HEK293 (cell line): ENCODE data around the gene MYO9B.
A peak's percentile ranks its signal among the peaks of the same experiment; 100 is the strongest.

Experiments used
- CTCF ChIA-PET: fragments of 350-600 bp; formaldehyde crosslinking; extraction: SDS; loops from one replicate; lab custom pipeline; 2021; ENCODE audit warnings: antibody characterized with exemption; lab: Yijun Ruan, JAX
- POLR2A ChIA-PET: fragments of 300-600 bp; formaldehyde crosslinking; extraction: SDS; loops from one replicate; lab custom pipeline; 2020; ENCODE audit warnings: antibody characterized with exemption, inconsistent platforms; lab: Yijun Ruan, JAX
- H3K27ac ChIP-seq: fragments of 200-500 bp; sonication (Bioruptor generic); 2 replicates; pipeline ENCODE4 v1.5.1; 2014; ENCODE audit warnings: low read depth, low read length, control low read depth, inconsistent platforms; ENCODE audit errors: extremely low read depth
- H3K36me3 ChIP-seq, 2 experiments: fragments of 200-500 bp in 1 of 2; sonication (Bioruptor generic) in 1 of 2; 1 replicate in 1 of 2; 2 replicates in 1 of 2; pipeline ENCODE4 v1.5.1; 2014 to 2017; ENCODE audit warnings: inconsistent platforms in 2 of 2, low read length in 2 of 2; ENCODE audit not compliant: control insufficient read depth in 2 of 2, insufficient read depth in 1 of 2
- H3K4me1 ChIP-seq: fragments of 200-500 bp; sonication (Bioruptor generic); 2 replicates; pipeline ENCODE4 v1.5.1; 2014; ENCODE audit warnings: mild to moderate bottlenecking, low read length, inconsistent platforms; ENCODE audit not compliant: control insufficient read depth, insufficient read depth
- H3K4me3 ChIP-seq: 2 replicates; pipeline ENCODE4 v1.5.1; 2011; ENCODE audit warnings: low read depth, mild to moderate bottlenecking, control low read depth, low read length, moderate library complexity
- H3K9me3 ChIP-seq: fragments of 200-500 bp; sonication (Bioruptor generic); 2 replicates; pipeline ENCODE4 v1.5.1; 2014; ENCODE audit warnings: low read depth, low read length, inconsistent platforms; ENCODE audit not compliant: control insufficient read depth, insufficient read depth
- BCL11A ChIP-seq: fragments of 450-650 bp; formaldehyde crosslinking; IDR thresholded peaks from 2 replicates; pipeline ENCODE4 v1.5.1; 2016; ENCODE audit warnings: low read depth, missing biosample characterization, missing genetic modification characterization
- BCL11B ChIP-seq: fragments of 450-650 bp; formaldehyde crosslinking; IDR thresholded peaks from 2 replicates; pipeline ENCODE4 v1.5.1; 2016; ENCODE audit warnings: low read depth, missing biosample characterization, missing genetic modification characterization
- GLI2 ChIP-seq: fragments of 450-650 bp; formaldehyde crosslinking; IDR thresholded peaks from 2 replicates; pipeline ENCODE4; 2017; ENCODE audit warnings: missing biosample characterization, missing genetic modification characterization, low read depth, borderline replicate concordance
- GLIS2 ChIP-seq: fragments of 450-650 bp; formaldehyde crosslinking; IDR thresholded peaks from 2 replicates; pipeline ENCODE4 v1.5.1; 2016; ENCODE audit warnings: missing biosample characterization, missing genetic modification characterization
- MYNN ChIP-seq: fragments of 450-650 bp; formaldehyde crosslinking; IDR thresholded peaks from 2 replicates; pipeline ENCODE4 v1.5.1; 2016; ENCODE audit warnings: missing biosample characterization, missing genetic modification characterization, borderline replicate concordance
- ZBTB17 ChIP-seq: fragments of 450-650 bp; formaldehyde crosslinking; IDR thresholded peaks from 2 replicates; pipeline ENCODE4 v1.5.1; 2016; ENCODE audit warnings: missing biosample characterization, missing genetic modification characterization
- ZBTB20 ChIP-seq: fragments of 450-650 bp; formaldehyde crosslinking; IDR thresholded peaks from 2 replicates; pipeline ENCODE4 v1.5.1; 2016; ENCODE audit warnings: missing biosample characterization, missing genetic modification characterization
- ZFP3 ChIP-seq: fragments of 450-650 bp; formaldehyde crosslinking; IDR thresholded peaks from 2 replicates; pipeline ENCODE4 v1.5.1; 2016; ENCODE audit warnings: low read depth, missing biosample characterization, missing genetic modification characterization
- ZNF10 ChIP-seq: fragments of 450-650 bp; formaldehyde crosslinking; IDR thresholded peaks from 2 replicates; pipeline ENCODE4 v1.5.1; 2017; ENCODE audit warnings: missing biosample characterization, missing genetic modification characterization
- ZNF132 ChIP-seq: fragments of 450-650 bp; formaldehyde crosslinking; IDR thresholded peaks from 2 replicates; pipeline ENCODE4 v1.5.1; 2017; ENCODE audit warnings: missing biosample characterization, missing genetic modification characterization, borderline replicate concordance
- ZNF16 ChIP-seq: fragments of 450-650 bp; formaldehyde crosslinking; IDR thresholded peaks from 2 replicates; pipeline ENCODE4 v1.5.1; 2016; ENCODE audit warnings: low read depth, missing biosample characterization, missing genetic modification characterization
- ZNF544 ChIP-seq: fragments of 450-650 bp; formaldehyde crosslinking; IDR thresholded peaks from 2 replicates; pipeline ENCODE4 v1.5.0; 2017; ENCODE audit warnings: missing biosample characterization, missing genetic modification characterization
- ZNF623 ChIP-seq: fragments of 450-650 bp; formaldehyde crosslinking; IDR thresholded peaks from 2 replicates; pipeline ENCODE4 v1.5.1; 2016; ENCODE audit warnings: missing biosample characterization, missing genetic modification characterization
- ZNF707 ChIP-seq: fragments of 450-650 bp; formaldehyde crosslinking; IDR thresholded peaks from 2 replicates; pipeline ENCODE4 v1.5.1; 2016; ENCODE audit warnings: missing biosample characterization, missing genetic modification characterization
- ZSCAN23 ChIP-seq: fragments of 450-650 bp; formaldehyde crosslinking; IDR thresholded peaks from 2 replicates; pipeline ENCODE4 v1.5.1; 2016; ENCODE audit warnings: missing biosample characterization, missing genetic modification characterization
- ZSCAN30 ChIP-seq: fragments of 450-650 bp; IDR thresholded peaks from 2 replicates; pipeline ENCODE4 v1.5.1; 2018; ENCODE audit warnings: missing biosample characterization, mild to moderate bottlenecking, missing genetic modification characterization, moderate library complexity
- TF ChIP-seq, protein P1 (sequence below): fragments of 450-650 bp; formaldehyde crosslinking; IDR thresholded peaks from 2 replicates; pipeline ENCODE4 v1.5.1; 2016; ENCODE audit warnings: missing biosample characterization, missing genetic modification characterization
- TF ChIP-seq, protein P2 (sequence below): fragments of 450-650 bp; formaldehyde crosslinking; IDR thresholded peaks from 2 replicates; pipeline ENCODE4 v1.5.1; 2016; ENCODE audit warnings: missing biosample characterization, missing genetic modification characterization
- TF ChIP-seq, protein P3 (sequence below): fragments of 450-650 bp; formaldehyde crosslinking; IDR thresholded peaks from 2 replicates; pipeline ENCODE4 v1.5.1; 2016; ENCODE audit warnings: missing biosample characterization, missing genetic modification characterization

The MYO9B gene

DNA sequence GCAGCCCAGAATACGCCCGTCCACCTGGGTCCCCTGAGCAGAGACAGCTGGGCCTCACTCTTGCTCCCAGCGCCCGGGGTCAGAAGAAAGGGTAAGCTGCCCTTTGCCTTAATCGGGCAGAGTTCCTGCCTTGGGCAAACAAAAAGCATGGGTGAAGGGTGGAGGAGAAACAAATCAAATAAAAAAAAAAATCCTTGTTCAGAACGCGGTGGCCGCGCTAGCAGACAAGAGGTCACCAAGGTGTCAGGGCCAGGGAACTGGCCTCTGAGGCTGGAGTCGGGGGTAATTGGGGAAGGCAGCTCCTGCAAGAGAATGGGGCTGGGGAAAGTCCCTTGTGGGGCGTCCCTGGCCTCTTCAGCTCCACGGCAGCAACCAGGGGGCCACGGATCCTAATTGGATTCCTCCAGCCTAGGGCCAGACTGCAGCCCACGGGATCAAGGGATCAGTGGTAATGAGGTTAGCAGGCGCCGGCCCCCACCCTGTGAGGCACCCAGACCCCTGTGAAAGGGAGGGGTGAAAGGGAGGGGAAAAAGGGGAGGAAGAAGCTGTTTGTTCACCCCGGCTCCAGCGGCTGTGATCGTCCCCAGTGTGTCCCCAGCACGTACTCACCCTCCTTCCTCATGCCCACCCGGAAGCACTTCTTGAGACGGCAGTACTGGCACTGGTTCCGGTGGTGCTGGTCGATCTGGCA lies 164.6 kb downstream of the MYO9B start:
- no peak overlapping the region for H3K27ac ChIP-seq
- H3K9me3 ChIP-seq: no peaks in the 10 kb centered on the region
- ChIA-PET POLR2A (interaction anchor here (1.6 to 6.8 kb wide), 2 partner anchors 14 to 25 kb away, joined by 6 to 29 read pairs; partner anchors contain the start of genes OCEL1 and USE1), CTCF (interaction anchor here (0.6 to 1.2 kb wide), 3 partner anchors 20 to 138 kb away, joined by 3 to 7 read pairs (median 3); no protein-coding TSS in a partner anchor)
- peaks cover 4% of the 10 kb centered on the region for H3K4me1 ChIP-seq
- TF ChIP-seq ZNF10: peak; percentile 67; the same call in 1 of the 2 replicates
- TF ChIP-seq ZBTB17: no peak
- no peak for TF ChIP-seq ZNF132 (tag by site-specific recombination)
- no peak for TF ChIP-seq GLI2
- no peak overlapping the region for H3K4me3 ChIP-seq
- H3K36me3 ChIP-seq: peaks cover 0 to 29% of the 10 kb centered on the region in 2 experiments; a peak in 2 of 3 replicates

DNA sequence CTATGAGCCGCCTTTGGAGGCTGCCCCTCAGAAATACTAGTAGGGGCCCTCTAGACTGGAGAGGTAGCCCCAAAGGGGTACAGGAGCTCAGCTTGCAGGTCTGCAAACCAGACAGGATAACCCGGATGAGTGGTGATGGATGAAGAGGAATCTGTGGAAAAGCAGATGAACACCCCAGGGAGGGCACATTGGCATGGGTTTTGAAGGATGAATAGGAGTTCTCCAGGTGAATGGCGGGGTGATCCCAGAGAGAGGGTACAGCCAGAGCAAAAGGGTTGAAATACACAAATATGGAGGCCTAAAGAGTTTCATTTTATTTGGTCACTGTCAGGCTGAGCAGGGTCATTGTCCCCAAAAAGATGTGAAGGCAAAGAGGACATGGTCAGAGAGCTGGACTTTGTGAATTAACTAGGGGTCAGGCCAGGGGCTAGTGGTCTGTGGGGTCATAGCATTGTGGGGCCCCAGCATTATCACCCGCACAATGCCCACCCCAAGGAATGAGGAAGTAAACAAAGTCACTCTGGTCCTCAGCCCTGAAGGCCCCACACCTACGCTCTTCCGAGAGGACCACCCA lies 165.3 kb downstream of the MYO9B start:
- peaks cover 0 to 29% of the 10 kb centered on the region in 2 experiments; a peak in 2 of 3 replicates for H3K36me3 ChIP-seq
- no peak overlapping the region for H3K4me3 ChIP-seq
- ChIA-PET POLR2A (interaction anchor here (1.6 to 6.8 kb wide), 2 partner anchors 14 to 25 kb away, joined by 6 to 29 read pairs; partner anchors contain the start of genes OCEL1 and USE1), CTCF (interaction anchor here (0.6 to 1.2 kb wide), 2 partner anchors 20 to 44 kb away, joined by 3 to 7 read pairs; no protein-coding TSS in a partner anchor)
- H3K27ac ChIP-seq: no peak overlapping the region
- TF ChIP-seq ZFP3 (tag by site-specific recombination) (peak; percentile 99), ZBTB20 (tag by site-specific recombination) (no peak)
- TF ChIP-seq, protein P1, sequence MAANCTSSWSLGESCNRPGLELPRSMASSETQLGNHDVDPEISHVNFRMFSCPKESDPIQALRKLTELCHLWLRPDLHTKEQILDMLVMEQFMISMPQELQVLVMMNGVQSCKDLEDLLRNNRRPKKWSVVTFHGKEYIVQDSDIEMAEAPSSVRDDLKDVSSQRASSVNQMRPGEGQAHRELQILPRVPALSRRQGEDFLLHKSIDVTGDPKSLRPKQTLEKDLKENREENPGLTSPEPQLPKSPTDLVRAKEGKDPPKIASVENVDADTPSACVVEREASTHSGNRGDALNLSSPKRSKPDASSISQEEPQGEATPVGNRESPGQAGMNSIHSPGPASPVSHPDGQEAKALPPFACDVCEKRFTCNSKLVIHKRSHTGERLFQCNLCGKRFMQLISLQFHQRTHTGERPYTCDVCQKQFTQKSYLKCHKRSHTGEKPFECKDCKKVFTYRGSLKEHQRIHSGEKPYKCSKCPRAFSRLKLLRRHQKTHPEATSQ (tag by site-specific recombination): no peak
- H3K4me1 ChIP-seq: peaks cover 4% of the 10 kb centered on the region
- H3K9me3 ChIP-seq: no peaks in the 10 kb centered on the region

DNA sequence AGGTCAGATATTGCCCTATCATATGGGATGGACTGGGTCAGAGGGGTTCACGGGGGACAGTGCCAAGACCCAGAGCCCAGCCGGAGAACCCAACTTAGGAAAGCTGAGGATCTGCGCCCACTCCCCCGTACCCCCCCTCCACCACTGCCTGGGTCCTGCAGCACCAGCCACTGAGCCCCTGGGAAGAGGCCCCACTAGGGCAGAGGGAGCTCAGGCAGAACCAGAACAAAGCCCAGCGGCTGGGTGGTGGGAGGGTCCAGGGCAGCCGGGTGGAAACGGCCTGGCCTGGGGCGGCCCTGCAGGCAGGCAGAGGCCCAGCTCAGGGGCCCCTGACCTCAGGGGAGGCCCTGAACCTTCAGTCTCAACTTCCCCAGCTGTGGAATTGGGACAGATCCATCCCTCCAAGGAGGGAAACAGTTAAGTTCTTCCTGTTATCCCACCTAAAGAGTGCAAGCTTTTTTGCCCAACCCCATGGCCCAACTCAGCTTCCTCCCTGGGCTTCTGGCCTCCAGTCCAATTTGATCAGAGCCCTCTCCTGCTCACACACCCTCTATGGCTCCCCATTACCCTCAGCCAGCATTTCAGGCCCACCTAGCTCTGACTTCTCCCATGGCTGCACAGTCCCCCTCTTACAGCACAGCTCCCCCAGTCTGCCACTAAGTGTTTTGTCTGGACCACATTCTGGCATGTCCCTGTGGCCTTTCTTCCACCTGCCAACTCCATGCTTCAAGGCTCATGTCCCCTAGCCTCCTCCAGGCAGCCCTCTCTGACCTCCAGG lies 167.0 kb downstream of the MYO9B start:
- Histone ChIP-seq H3K27ac (no peak overlapping the region), H3K4me3 (no peak overlapping the region)
- CTCF ChIA-PET: interaction anchor here (0.7 to 1.6 kb wide), 4 partner anchors 18 to 190 kb away, joined by 3 to 4 read pairs (median 4); partner anchors contain the start of gene USE1

More for the DNA sequence above, 167.0 kb downstream of the MYO9B start:
- 0 out of 2 replicates have a peak, but pooled peaks have one; percentile 54 for TF ChIP-seq ZSCAN30 (tag by site-specific recombination)
- TF ChIP-seq, protein P2, sequence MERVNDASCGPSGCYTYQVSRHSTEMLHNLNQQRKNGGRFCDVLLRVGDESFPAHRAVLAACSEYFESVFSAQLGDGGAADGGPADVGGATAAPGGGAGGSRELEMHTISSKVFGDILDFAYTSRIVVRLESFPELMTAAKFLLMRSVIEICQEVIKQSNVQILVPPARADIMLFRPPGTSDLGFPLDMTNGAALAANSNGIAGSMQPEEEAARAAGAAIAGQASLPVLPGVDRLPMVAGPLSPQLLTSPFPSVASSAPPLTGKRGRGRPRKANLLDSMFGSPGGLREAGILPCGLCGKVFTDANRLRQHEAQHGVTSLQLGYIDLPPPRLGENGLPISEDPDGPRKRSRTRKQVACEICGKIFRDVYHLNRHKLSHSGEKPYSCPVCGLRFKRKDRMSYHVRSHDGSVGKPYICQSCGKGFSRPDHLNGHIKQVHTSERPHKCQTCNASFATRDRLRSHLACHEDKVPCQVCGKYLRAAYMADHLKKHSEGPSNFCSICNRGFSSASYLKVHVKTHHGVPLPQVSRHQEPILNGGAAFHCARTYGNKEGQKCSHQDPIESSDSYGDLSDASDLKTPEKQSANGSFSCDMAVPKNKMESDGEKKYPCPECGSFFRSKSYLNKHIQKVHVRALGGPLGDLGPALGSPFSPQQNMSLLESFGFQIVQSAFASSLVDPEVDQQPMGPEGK (tag by site-specific recombination): 0 out of 2 replicates have a peak, but pooled peaks have one; percentile 5
- no peak for TF ChIP-seq ZNF707 (tag by site-specific recombination)
- TF ChIP-seq, protein P3, sequence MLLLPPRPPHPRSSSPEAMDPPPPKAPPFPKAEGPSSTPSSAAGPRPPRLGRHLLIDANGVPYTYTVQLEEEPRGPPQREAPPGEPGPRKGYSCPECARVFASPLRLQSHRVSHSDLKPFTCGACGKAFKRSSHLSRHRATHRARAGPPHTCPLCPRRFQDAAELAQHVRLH (tag by site-specific recombination): peak; percentile 70; the same call in 1 of the 2 replicates
- TF ChIP-seq ZNF544 (tag by site-specific recombination): no peak
- 0 out of 2 replicates have a peak, but pooled peaks have one; percentile 20 for TF ChIP-seq ZNF623 (tag by site-specific recombination)
- TF ChIP-seq MYNN: no peak
- TF ChIP-seq BCL11A (tag by site-specific recombination): peak; percentile 58; the same call in 1 of the 2 replicates
- peak; percentile 52; the same call in 1 of the 2 replicates for TF ChIP-seq GLIS2 (tag by site-specific recombination)
- TF ChIP-seq ZNF16 (tag by site-specific recombination): peak; percentile 99
- no peak for TF ChIP-seq ZSCAN23 (tag by site-specific recombination)
- TF ChIP-seq BCL11B: peak; percentile 45; the same call in 1 of the 2 replicates
- TF ChIP-seq, all 188 proteins: peak for 8
- POLR2A ChIA-PET: interaction anchor here (0.6 to 6.8 kb wide), 5 partner anchors 16 to 38 kb away, joined by 5 to 29 read pairs (median 7); partner anchors contain the start of genes BABAM1, OCEL1 and USE1
- peaks cover 5% of the 10 kb centered on the region for H3K4me1 ChIP-seq
- H3K36me3 ChIP-seq: peaks cover 0 to 27% of the 10 kb centered on the region in 2 experiments; a peak in 2 of 3 replicates
- no peaks in the 10 kb centered on the region for H3K9me3 ChIP-seq
